Measurements from ENCODE around the gene ITM2C. TPM values are rescaled to one million over a fixed set of nuclear protein-coding genes. Genes with fewer than 3 reads are reported as not detected.

ITM2C gene
- total and polyA plus RNA-seq, 2 experiments from 2014 or later = 241 to 367 TPM

GRCh38 chr2:230922951-230923717 is 58.4 kb downstream of the ITM2C start (continued):
- TF ChIP-seq ETS1 (IDR thresholded peaks at IDR 0.05) (no peak), REST (IDR thresholded peaks at IDR 0.05; ENCODE audit: unreplicated experiment) (no peak), EZH2 (IDR thresholded peaks at IDR 0.05; ENCODE audit: low read depth, unreplicated experiment) (no peak)

GRCh38 chr2:230924092-230924469 is 59.3 kb downstream of the ITM2C start:
- Mint-ChIP-seq H3K4me3 (no peak overlapping the region), H3K36me3 (ENCODE audit: low read depth) (no peaks in the 10 kb centered on the region), H3K4me1 (peaks cover 9% of the 10 kb centered on the region), H3K27me3 (ENCODE audit: insufficient read depth, low read depth, poor library complexity) (peaks cover 9% of the 10 kb centered on the region), H3K9me3 (no peaks in the 10 kb centered on the region), H3K27ac (no peak overlapping the region)
- H3K4me1 ChIP-seq (ENCODE audit: insufficient read depth) = no peaks in the 10 kb centered on the region
- no peaks in the 10 kb centered on the region for H3K36me3 ChIP-seq (ENCODE audit: insufficient read depth)
- ATAC-seq = peak; percentile 22
- no peak for DNase-seq (ENCODE audit: low spot score)
- H2AFZ ChIP-seq = peak overlapping the region; percentile 35; the same call in 1 of the 2 replicates
- H3K4me2 ChIP-seq = no peak overlapping the region
- no peaks in the 10 kb centered on the region for H3K9me2 ChIP-seq (ENCODE audit: insufficient read depth)
- no peaks in the 10 kb centered on the region for H4K20me1 ChIP-seq (replicated peaks; ENCODE audit: insufficient read depth)
- no peaks in the 10 kb centered on the region for H3K79me2 ChIP-seq (replicated peaks; ENCODE audit: insufficient read depth)
- no peak overlapping the region for H3K4me3 ChIP-seq
- no peaks in the 10 kb centered on the region for H3K27me3 ChIP-seq (ENCODE audit: insufficient read depth)
- no peaks in the 10 kb centered on the region for H3F3A ChIP-seq (replicated peaks; ENCODE audit: low read depth)
- H3K27ac ChIP-seq (ENCODE audit: low read depth) = no peak overlapping the region
- no peak for TF ChIP-seq REST (IDR thresholded peaks at IDR 0.05; ENCODE audit: unreplicated experiment)
- no peak for TF ChIP-seq STAT1 (IDR thresholded peaks at IDR 0.05; ENCODE audit: unreplicated experiment)
- TF ChIP-seq NANOG (IDR thresholded peaks at IDR 0.05; ENCODE audit: borderline replicate concordance) = no peak
- no peak for TF ChIP-seq JUNB (IDR thresholded peaks at IDR 0.05; ENCODE audit: unreplicated experiment)
- TF ChIP-seq CREB1 (CRISPR knock-in tag; IDR thresholded peaks at IDR 0.05; ENCODE audit: low read depth) = no peak
- no peak for TF ChIP-seq ZNF331 (CRISPR knock-in tag; IDR thresholded peaks at IDR 0.05; ENCODE audit: low read depth)
- no peak for TF ChIP-seq POLR2AphosphoS5 (IDR thresholded peaks at IDR 0.05; ENCODE audit: low read depth)
- TF ChIP-seq ETS1 (IDR thresholded peaks at IDR 0.05) = no peak
